Measurements from ENCODE around the gene C6orf62. TPM values are rescaled to one million over a fixed set of nuclear protein-coding genes. Genes with fewer than 3 reads are reported as not detected.
"Not testable (repeated sequence)": the region's sequence is repeated elsewhere in the genome, so short reads cannot be mapped to it uniquely, and the experiment has no call there.

Gene C6orf62
- total RNA-seq = 113 and 118 TPM in 2 replicates

DNA sequence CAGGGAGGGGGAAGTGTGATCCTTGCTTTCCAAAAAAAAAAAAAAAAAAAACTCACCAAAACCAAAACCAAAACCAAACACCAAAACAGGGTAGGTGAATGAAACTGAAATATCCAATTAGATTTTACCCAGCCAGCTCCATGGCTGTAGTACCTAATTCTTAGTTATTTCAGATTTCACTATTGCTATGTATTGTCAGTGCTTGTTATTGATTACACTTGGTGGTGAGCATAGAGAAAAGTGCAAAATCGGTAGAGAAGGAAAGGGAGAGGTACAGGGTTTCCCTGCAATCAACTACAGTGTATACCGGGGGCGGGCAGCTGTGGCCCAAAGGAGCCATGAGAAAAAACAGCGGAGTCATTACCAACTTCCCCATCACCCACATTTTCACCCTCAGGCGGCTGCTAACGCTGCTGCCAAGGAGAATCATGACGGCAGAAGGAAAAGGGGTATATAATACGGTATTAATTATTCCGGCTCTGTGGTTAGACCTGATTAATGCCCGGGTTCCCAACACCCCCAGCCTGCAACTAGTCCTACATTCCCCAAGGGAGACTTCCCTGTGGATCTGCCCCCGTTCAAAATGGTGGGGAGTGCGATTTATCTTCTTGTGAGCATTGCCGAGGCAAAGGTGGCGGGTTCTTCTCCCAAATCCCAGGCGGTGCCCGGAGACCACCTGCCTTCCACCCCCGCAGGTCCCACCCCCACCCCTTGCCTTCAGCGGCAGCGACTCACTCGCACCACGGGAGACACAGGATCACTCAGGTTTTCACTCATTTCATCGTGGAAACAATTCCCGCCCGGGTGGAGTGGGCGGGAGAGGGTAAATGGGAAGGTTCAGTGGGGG is at the start of gene C6orf62:
C6orf62 (minus strand) TSS at position 30 of the 847 bp plus-strand sequence. CDS start 486 bp downstream, outside the sequence.
- no peaks in the 10 kb centered on the region for H3K9me3 Mint-ChIP-seq
- H3K27ac Mint-ChIP-seq = peak within 1 kb of the TSS; percentile 100
- peaks cover 46% of the 10 kb centered on the region for H3K4me1 Mint-ChIP-seq
- peaks cover 50% of the 10 kb centered on the region for H3K36me3 Mint-ChIP-seq (ENCODE audit: low read depth)
- H3K4me3 Mint-ChIP-seq = peak within 1 kb of the TSS; percentile 99
- no peaks in the 10 kb centered on the region for H3K27me3 Mint-ChIP-seq
- peak; percentile 86 for DNase-seq
- intact Hi-C loops (cut with micrococcal nuclease) = loop anchor here (1.0 kb wide), 1 partner anchor 419 kb away; no protein-coding TSS in a partner anchor

DNA sequence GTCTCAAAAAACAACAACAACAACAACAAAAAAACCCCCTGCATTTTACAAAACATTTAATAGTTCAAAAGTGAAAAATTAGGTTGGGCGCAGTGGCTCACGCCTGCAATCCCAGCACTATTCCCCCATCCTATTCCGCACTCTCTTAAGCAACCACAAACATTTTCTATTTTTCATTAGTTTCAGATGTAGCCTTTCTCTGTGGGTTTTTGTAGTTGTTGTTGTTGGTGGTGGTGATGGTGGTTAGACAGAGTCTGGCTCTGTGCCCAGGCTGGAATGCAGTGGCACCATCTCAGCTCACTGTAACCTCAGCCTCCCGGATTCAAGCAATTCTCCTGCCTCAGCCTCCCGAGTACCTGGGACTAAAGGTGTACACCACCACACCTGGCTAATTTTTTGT is 49.4 kb upstream of the C6orf62 start:
- no peaks in the 10 kb centered on the region for H3K27me3 Mint-ChIP-seq
- no peak overlapping the region for H3K4me3 Mint-ChIP-seq
- H3K4me1 Mint-ChIP-seq = peaks cover 4% of the 10 kb centered on the region
- DNase-seq = no peak
- H3K9me3 Mint-ChIP-seq = no peaks in the 10 kb centered on the region
- no peak overlapping the region for H3K27ac Mint-ChIP-seq
- H3K36me3 Mint-ChIP-seq (ENCODE audit: low read depth) = no peaks in the 10 kb centered on the region
- intact Hi-C loops (cut with micrococcal nuclease) = no loop called here

DNA sequence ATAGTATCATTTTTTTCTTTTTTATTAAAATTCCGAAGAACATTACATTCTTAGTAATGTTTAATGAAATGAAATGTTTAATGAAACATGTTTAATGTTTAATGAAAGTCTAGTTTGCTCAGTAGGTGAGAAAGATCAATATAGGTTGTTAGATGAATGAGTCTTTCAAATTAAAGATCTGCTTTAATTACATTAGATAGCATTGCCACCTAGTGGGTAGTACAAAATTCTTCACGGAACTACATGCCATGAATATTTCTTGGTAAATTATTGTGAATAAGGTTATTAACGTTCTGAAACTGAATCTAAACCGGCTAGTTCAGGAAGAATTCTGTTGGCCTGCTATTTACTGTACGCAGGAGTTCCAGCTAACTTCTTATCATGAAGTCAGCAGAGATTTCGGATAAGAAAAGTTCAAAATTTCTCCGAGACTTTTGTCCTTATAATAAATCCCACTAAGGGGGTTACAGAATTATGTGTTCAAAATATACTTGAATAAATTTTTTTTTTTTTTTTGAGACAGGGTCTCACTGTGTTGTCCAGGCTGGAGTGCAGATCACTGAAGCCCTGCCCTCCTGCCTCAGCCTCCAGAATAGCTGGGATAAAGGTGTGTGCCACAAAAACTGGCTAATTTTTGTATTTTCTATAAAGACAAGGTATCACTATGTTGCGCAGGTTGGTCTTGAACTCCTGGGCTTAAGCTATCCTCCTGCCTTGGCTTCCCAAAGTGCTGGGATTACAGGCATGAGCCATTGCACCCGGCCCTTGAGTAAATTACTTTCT is 47.9 kb upstream of the C6orf62 start:
- H3K36me3 Mint-ChIP-seq (ENCODE audit: low read depth) = no peaks in the 10 kb centered on the region
- H3K4me3 Mint-ChIP-seq = no peak overlapping the region
- no peak overlapping the region for H3K27ac Mint-ChIP-seq
- no peaks in the 10 kb centered on the region for H3K9me3 Mint-ChIP-seq
- H3K27me3 Mint-ChIP-seq = no peaks in the 10 kb centered on the region
- H3K4me1 Mint-ChIP-seq = peaks cover 6% of the 10 kb centered on the region
- intact Hi-C loops (cut with micrococcal nuclease) = loop anchor here (1.0 to 2.0 kb wide), 2 partner anchors 46 to 184 kb away; no protein-coding TSS in a partner anchor
- DNase-seq = no peak

DNA sequence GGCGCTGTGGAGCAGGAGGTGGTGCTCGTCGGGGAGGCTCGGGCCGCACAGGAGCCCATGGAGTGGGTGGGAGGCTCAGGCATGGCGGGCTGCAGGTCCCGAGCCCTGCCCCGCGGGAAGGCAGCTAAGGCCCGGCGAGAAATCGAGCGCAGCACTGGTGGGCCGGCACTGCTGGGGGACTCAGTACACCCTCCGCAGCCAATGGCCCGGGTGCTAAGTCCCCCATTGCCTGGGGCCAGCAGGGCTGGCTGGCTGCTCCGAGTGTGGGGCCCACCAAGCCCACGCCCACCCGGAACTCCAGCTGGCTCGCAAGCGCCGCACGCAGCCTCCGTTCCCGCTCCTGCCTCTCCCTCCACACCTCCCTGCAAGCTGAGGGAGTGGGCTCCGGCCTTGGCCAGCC is 47.0 kb upstream of the C6orf62 start:
- intact Hi-C loops (cut with micrococcal nuclease) = loop anchor here (1.0 to 2.0 kb wide), 2 partner anchors 45 to 183 kb away; no protein-coding TSS in a partner anchor
- not testable (repeated sequence) for DNase-seq; H3K9me3 Mint-ChIP-seq; H3K4me3 Mint-ChIP-seq; H3K27ac Mint-ChIP-seq; H3K4me1 Mint-ChIP-seq; H3K36me3 Mint-ChIP-seq (ENCODE audit: low read depth); H3K27me3 Mint-ChIP-seq

DNA sequence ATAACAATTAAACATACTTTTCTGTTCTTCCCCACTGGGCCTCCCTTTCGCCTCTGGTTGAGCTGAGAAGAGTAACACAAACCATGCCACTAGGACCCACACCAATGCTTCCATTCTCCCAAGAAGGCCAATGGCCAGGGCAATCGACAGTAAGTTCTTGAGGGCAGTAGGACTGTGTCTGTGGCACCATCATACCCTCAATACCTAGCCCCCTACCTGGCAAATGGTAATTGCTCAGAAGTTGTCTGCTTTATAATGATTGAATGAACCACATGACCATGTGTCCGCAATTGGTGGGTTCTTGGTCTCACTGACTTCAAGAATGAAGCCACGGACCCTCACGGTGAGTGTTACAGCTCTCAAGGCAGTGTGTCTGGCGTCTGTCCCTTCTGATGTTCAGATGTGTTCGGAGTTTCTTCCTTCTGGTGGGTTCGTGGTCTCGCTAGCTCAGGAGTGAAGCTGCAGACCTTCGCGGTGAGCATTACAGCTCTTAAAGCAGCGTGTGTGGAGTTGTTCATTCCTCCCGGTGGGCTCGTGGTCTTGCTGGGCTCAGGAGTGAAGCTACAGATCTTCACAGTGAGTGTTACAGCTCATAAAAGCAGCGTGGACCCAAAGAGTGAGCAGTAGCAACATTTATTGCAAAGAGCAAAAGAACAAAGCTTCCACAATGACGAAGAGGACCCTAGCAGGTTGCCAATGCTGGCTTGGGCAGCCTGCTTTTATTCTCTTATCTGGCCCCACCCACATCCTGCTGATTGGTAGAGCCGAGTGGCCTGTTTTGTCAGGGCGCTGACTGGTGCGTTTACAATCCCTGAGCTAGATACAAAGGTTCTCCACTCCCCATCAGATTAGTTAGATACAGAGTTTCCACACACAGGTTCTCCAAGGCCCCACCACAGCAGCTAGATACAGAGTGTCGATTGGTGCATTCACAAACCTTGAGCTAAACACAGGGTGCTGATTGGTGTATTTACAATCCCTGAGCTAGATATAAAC is 46.2 kb upstream of the C6orf62 start:
- H3K4me3 Mint-ChIP-seq; H3K4me1 Mint-ChIP-seq; H3K9me3 Mint-ChIP-seq; H3K36me3 Mint-ChIP-seq (ENCODE audit: low read depth); intact Hi-C loops (cut with micrococcal nuclease); H3K27ac Mint-ChIP-seq; DNase-seq; H3K27me3 Mint-ChIP-seq: not testable (repeated sequence)

DNA sequence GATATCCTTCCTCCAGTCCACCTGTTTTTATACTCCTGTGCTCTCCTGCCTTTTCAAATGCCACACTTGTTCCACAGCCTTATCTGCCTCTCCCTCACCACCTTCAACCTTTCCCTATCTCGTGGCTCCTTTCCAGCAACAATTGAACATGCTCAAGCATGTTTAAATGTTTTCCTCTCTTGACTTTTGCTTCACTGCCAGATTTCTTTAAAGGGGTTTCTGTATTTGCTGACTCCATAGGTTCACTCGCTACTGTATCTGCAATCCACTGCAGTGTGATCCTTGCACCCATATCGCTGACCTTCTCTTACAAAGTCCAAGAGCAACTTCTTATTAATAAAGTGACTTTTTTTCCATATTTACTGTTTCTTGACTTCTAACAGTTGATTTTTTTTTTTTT is 44.6 kb upstream of the C6orf62 start:
- intact Hi-C loops (cut with micrococcal nuclease) = no loop called here
- no peaks in the 10 kb centered on the region for H3K36me3 Mint-ChIP-seq (ENCODE audit: low read depth)

DNA sequence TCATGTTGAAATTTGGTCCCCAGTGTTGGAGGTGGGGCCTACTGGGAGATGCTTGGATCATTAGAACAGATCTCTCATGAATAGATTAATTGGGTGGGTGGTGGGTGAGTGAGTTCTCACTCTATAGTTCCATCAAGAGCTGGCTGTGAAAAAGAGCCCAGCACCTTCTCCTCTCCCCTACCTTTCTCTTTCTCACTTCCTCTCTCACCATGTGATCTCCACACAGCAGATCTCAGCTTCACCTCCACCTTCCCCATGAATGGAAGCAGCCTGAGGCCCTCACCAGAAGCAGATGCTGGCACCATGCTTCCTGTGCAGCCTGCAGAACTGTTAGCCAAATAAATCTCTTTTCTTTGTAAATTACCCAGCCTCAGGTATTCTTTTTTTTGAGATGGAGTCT is 42.9 kb upstream of the C6orf62 start:
- no peaks in the 10 kb centered on the region for H3K9me3 Mint-ChIP-seq
- no peaks in the 10 kb centered on the region for H3K27me3 Mint-ChIP-seq
- H3K36me3 Mint-ChIP-seq (ENCODE audit: low read depth) = no peaks in the 10 kb centered on the region
- intact Hi-C loops (cut with micrococcal nuclease) = no loop called here
- H3K4me3 Mint-ChIP-seq = no peak overlapping the region
- DNase-seq = no peak
- H3K27ac Mint-ChIP-seq = no peak overlapping the region
- peaks cover 8% of the 10 kb centered on the region for H3K4me1 Mint-ChIP-seq

More for the DNA sequence above, 44.6 kb upstream of the C6orf62 start:
- H3K27ac Mint-ChIP-seq = no peak overlapping the region
- no peaks in the 10 kb centered on the region for H3K27me3 Mint-ChIP-seq
- no peaks in the 10 kb centered on the region for H3K9me3 Mint-ChIP-seq
- peaks cover 9% of the 10 kb centered on the region for H3K4me1 Mint-ChIP-seq
- no peak overlapping the region for H3K4me3 Mint-ChIP-seq
- DNase-seq = no peak

DNA sequence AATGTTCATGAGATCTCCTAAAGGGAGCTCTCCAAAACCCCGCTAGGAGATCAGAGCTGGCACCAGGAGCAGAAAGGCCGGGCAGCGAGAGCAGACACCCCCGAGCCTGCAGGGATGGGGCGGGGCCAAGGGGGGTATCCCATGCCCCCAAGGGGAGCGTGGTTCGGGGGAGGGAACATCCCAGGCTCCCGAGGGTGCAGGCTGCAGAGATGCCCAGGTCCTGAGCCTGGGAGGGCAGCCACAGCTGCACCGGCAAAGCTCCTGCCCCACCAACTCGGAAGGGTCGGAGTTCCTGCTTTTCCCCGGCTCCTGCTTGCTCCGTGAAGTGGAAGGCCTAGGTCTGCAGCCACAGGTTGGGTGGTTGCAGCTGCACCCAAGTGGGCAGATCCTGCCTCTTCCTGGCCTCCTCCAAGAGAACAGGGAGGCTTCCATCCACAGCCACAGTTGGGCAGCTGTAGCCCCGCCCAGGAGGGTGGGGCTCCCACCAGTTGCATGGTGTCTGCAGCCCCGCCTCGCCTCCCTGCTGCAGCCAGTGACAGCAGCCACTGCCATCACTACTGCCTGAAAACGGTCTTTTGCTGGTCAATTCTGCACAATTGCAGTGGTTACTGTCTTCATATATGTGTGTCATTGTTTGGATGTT is 42.4 kb upstream of the C6orf62 start:
- DNase-seq = no peak

DNA sequence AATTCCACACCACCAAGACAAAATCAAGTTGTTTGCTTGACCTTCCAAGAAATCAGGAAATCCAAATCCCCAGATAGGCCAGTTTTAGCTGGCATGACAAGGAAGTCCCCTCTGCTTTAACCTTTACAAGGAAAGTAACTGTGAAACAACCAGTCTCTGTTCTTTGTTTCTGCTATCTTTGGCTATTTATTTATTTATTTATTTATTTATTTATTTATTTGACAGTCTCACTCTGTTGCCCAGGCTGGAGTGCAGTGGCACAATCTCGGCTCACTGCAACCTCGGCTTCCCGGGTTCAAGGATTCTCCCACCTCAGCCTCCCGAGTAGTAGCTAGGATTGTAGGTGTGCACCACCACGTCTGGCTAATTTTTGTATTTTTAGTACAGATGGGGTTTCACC is 41.3 kb upstream of the C6orf62 start:
- Mint-ChIP-seq H3K36me3 (ENCODE audit: low read depth) (no peaks in the 10 kb centered on the region), H3K4me3 (no peak overlapping the region), H3K4me1 (peaks cover 6% of the 10 kb centered on the region), H3K27ac (no peak overlapping the region), H3K27me3 (no peaks in the 10 kb centered on the region), H3K9me3 (no peaks in the 10 kb centered on the region)
- intact Hi-C loops (cut with micrococcal nuclease) = no loop called here
- no peak for DNase-seq

More for the DNA sequence above, 42.4 kb upstream of the C6orf62 start:
- H3K27me3 Mint-ChIP-seq = no peaks in the 10 kb centered on the region
- no peaks in the 10 kb centered on the region for H3K9me3 Mint-ChIP-seq
- H3K27ac Mint-ChIP-seq = no peak overlapping the region
- peaks cover 6% of the 10 kb centered on the region for H3K4me1 Mint-ChIP-seq
- H3K4me3 Mint-ChIP-seq = no peak overlapping the region
- intact Hi-C loops (cut with micrococcal nuclease) = no loop called here
- no peaks in the 10 kb centered on the region for H3K36me3 Mint-ChIP-seq (ENCODE audit: low read depth)

DNA sequence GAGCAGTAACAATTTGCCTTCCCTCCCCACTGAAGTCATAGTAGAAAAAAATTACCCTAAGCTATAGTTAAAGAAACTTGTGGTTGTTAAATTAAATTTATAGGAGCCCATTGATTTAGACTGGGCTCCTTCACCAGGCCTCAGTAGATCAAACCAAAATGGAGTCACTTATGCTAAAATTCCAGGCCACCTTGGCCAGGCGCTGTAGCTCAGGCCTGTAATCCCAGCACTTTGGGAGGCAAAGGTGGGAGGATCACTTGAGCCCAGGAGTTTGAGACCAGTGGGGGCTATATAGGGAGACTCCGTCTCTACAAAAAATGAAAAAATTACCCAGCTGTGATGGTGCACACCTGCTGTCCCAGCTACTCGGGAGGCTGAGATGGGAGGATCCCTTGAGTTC is 40.8 kb upstream of the C6orf62 start:
- H3K4me1 Mint-ChIP-seq = peaks cover 4% of the 10 kb centered on the region
- intact Hi-C loops (cut with micrococcal nuclease) = no loop called here
- no peaks in the 10 kb centered on the region for H3K36me3 Mint-ChIP-seq (ENCODE audit: low read depth)
- no peaks in the 10 kb centered on the region for H3K27me3 Mint-ChIP-seq
- DNase-seq = no peak
- H3K27ac Mint-ChIP-seq = no peak overlapping the region
- no peaks in the 10 kb centered on the region for H3K9me3 Mint-ChIP-seq
- no peak overlapping the region for H3K4me3 Mint-ChIP-seq

DNA sequence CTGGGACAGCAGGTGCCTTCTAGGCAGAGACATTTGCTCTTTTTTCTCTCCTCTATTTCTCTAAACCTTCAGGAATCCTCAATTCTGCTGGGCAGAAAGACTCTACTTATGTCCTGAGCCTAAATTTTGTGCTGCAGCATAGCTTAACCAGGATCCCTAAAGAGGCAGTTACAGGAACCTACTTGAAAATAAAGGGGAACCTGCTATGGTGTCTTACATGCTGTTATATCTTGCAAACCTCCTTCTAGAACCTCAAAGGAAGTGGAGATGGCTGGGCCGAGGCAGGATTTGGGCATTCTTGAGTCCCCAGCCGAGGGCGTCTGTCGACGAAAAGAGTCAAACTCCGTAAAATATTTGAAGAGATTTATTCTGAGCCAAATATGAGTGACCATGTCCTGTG is 38.7 kb upstream of the C6orf62 start:
- intact Hi-C loops (cut with micrococcal nuclease) = no loop called here
- peaks cover 4% of the 10 kb centered on the region for H3K4me1 Mint-ChIP-seq

DNA sequence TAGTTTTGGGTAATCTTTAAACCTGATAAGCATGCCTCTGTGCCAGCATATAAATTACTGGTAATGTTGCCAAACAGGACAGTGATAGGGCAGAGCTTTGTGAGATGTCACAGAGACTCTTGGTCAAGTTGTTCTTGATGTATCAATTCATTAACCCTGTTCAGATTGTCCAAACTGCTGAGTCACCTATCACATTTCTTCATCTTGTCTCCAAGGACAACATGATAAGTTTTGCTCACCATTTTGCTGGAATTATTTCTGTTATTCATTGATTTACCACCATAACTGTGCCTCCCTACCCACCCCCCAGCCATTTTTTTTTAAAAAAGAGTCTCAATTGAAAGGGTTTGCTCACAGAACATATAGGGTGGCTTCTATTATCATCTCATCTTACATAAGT is 36.3 kb upstream of the C6orf62 start:
- peaks cover 9% of the 10 kb centered on the region for H3K27me3 Mint-ChIP-seq

More for the DNA sequence above, 38.7 kb upstream of the C6orf62 start:
- no peak overlapping the region for H3K4me3 Mint-ChIP-seq
- no peak for DNase-seq
- H3K27ac Mint-ChIP-seq = no peak overlapping the region
- H3K36me3 Mint-ChIP-seq (ENCODE audit: low read depth) = no peaks in the 10 kb centered on the region
- no peaks in the 10 kb centered on the region for H3K27me3 Mint-ChIP-seq
- no peaks in the 10 kb centered on the region for H3K9me3 Mint-ChIP-seq

DNA sequence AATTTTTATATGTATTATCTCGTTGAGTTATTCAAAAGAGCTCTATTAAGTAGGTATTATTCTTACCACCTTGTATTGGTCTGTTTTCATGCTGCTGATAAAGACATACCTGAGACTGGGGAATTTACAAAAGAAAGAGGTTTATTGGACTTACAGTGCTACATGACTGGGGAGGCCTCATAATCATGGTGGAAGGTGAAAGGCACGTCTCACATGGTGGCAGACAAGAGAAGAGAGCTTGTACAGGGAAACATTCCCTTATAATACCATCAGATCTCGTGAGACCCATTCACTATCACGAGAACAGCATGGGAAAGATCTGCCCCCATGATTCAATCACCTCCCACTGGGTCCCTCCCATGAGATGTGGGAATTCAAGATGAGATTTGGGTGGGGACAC is 35.4 kb upstream of the C6orf62 start:
- H3K9me3 Mint-ChIP-seq; H3K4me3 Mint-ChIP-seq; DNase-seq; H3K27me3 Mint-ChIP-seq; H3K4me1 Mint-ChIP-seq; intact Hi-C loops (cut with micrococcal nuclease); H3K36me3 Mint-ChIP-seq (ENCODE audit: low read depth); H3K27ac Mint-ChIP-seq: not testable (repeated sequence)

More for the DNA sequence above, 36.3 kb upstream of the C6orf62 start:
- Mint-ChIP-seq H3K4me3 (no peak overlapping the region), H3K36me3 (ENCODE audit: low read depth) (no peaks in the 10 kb centered on the region), H3K4me1 (no peaks in the 10 kb centered on the region), H3K9me3 (peaks cover 8% of the 10 kb centered on the region), H3K27ac (no peak overlapping the region)
- intact Hi-C loops (cut with micrococcal nuclease) = no loop called here
- DNase-seq = no peak

Measured in activated CD4-positive, alpha-beta T cell treated with anti-CD3 and anti-CD28 coated beads, Interleukin-2, amount 10 ng/mL, durations not matched to agents 24 days and 14 days (primary cell).